NCI-H510A treated with DMSO at 0.1 percent for 48 hours (cell line): Measurements from ENCODE around the gene MRPL41.
"Not testable (repeated sequence)": the region's sequence is repeated elsewhere in the genome, so short reads cannot be mapped to it uniquely, and the experiment has no call there.

ENCODE experiments used
- DNase-seq: peaks from one replicate; lab custom pipeline; 2025; lab: John Stamatoyannopoulos, UW

Gene MRPL41

GRCh38 chr9:137582286-137582860 lies 30.7 kb downstream of the MRPL41 start:
- no peak for DNase-seq

- no peak for DNase-seq
Observed at GRCh38 chr9:137583347-137583746, 31.7 kb downstream of the MRPL41 start.

- DNase-seq: no peak
Observed at GRCh38 chr9:137583957-137584356, 32.3 kb downstream of the MRPL41 start.

DNA sequence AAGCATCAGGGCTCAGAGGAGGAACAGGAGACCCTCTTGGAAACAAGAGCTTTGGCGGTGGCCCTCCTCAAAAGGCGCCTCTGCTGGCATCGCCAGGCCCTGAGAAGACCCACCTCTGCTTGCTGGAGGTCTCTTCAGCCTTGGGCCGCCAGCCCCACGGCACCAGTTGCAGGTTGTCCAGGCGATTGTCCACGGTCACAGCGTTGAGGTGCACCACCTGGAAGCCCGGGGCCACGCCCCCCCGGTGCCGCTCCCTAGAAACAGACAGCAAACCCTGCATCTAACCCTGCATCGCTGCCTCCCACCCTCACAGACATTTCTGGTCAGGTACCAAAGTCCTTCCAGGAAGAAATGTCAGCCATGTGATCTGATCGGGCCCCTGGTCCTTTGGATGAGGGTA lies 35.2 kb downstream of the MRPL41 start:
- no peak for DNase-seq

GRCh38 chr9:137588311-137588710 lies 36.6 kb downstream of the MRPL41 start:
- DNase-seq: no peak

- DNase-seq: no peak
Observed at GRCh38 chr9:137588891-137589290, 37.2 kb downstream of the MRPL41 start.

DNA sequence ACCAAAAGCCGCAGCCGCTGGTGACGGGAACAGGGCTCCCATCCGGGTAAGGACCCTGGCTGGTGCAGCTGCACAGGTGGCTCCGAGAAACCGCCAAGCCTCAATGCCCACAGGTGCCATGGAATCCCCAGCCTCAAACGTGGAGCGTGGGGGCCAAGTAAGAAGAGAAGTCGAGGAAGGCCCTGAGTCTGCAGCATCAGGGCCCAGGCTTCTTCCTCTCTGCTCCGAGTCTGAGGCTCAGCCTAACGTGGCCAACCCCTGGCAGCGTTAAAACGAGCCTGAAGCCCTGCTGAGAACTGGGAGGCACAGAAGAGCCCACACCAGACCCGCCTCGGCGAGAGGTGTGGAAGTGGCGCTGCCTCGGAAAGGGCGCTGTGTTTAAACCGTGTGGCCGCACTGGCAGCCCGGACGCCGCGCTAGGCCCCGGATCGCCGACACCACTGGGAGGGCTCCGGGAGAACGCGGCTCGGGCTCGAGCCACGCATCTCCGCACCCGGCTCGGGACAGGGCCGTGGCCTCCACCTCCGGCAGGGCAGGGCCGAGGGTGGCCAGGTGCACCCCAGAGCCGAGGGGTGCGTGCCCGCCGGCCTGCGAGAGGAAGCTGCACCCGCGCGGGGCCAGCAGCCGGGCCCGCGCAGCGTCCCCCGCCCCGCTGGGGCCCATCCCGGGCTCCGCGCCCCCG lies 37.9 kb downstream of the MRPL41 start:
- no peak for DNase-seq

DNA sequence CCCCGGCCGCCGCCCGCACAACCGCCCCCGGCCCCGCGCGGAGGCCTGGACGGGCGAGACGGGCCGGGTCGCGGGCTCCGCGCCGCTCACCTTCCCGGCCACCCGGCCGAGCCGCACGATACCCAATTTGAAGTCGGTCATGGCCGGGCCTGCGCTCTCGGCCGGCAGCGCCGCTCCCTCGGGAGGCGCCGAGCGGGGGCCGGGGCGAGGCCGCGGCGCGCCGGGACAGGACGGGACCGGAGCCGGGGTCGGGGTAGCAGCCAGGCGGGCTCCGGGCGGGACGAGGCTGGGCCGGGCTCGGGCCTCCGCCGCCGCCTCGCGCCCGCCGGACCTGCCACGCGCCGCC lies 38.4 kb downstream of the MRPL41 start:
- DNase-seq: no peak

DNA sequence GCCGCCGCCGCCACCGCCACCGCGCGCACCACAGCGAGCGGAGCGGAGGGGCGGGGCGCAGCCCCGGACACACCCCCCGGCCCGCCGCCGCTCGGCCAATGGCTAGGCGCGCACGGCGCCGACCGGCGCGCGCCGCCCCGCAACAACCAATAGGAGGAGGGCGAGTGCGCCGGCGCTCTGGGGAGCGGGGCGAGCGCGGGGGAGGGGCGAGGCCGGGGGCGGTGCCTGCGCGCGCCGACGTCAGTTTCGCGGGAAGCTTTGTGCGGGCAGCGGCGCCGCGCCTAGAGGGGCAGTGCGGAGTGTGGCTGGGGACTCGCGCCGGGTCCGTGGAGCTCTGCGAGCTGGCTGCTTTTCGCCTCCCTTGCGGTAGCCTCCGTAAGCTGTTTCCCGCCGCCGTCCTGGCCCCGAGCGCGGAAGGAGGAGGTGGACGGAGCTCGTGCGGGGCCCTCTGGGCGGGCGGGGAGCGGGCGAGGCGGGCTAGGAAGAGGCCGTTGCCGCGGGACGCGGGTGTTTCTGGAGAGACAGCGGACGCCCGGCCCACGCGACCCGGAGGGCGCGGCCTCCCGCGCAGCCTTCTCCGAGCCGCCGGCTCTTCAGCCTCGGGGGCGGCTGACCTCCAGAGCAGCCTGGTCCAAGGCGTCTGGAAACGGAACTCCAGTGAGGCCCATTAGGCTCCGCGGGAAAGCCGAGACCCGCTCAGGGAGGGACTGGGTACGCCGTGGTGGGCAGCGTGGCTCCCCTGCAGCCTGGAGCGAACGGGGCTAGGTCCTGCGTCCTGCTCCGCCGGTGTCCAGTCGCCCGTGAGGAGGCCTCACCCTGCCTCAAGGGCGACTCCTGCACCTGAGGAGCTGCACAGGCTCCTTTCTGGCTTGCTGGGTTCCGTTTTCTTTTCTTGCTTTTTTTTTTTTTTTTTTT lies 39.0 kb downstream of the MRPL41 start, which contains the start of gene ZMYND19:
Gene ZMYND19, minus strand, starts transcription at position 44 of the 915 bp plus-strand sequence. CDS start 249 bp downstream, outside the sequence.
- DNase-seq: peak; percentile 91

DNA sequence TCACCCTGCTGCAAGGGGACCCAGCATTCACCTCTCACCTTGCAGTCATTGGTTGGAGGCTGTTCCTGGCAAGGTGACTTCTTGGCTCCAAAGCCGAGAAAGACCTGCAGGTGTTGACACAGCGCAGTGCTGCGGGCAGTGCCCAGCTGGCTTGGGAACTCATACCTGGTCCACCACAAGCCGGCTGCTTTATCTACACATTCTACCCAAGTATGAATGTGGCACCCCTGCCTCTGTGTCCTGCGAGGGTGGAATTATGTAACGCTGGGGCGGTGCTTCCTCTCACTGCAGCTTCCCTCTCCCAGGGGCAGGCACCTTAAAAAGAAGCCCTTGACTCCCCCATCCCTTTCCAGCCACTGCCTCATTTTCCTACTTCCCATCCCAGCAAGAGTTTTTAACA lies 41.1 kb downstream of the MRPL41 start:
- DNase-seq: no peak

DNA sequence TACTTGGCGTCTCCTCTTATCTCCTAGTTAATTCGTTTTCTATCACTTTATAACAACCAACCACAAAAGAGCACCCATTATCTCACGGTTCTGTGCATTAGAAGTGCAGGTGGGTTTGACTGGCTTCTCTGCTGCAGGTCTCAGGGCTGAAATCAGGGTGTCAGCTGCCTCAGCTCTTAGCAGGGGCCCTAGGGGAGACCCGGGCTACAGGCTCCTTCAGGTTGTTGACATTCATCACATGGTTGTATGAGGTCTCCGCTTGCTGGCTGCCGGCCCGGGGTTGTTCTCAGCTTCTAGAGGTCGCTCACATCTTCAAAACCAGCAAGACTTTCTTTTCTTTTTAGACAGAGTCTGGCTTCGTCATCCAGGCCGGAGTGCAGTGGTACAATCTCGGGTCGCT lies 41.5 kb downstream of the MRPL41 start:
- no peak for DNase-seq

DNA sequence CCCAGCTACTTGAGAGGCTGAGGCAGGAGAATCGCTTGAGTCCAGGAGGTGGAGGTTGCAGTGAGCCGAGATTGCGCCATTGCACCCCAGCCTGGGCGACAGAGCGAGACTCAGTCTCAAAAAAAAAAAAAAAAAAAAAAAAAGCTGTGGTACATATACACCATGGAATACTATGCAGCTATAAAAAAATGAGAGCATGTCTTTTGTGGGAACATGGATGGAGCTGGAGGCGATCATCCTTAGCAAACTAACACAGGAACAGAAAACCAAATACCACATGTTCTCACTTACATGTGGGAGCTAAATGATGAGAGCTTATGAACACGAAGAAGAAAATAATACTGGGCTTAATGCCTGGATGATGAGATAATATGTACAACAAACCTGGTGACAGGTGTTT lies 44.9 kb downstream of the MRPL41 start:
- DNase-seq: not testable (repeated sequence)

DNA sequence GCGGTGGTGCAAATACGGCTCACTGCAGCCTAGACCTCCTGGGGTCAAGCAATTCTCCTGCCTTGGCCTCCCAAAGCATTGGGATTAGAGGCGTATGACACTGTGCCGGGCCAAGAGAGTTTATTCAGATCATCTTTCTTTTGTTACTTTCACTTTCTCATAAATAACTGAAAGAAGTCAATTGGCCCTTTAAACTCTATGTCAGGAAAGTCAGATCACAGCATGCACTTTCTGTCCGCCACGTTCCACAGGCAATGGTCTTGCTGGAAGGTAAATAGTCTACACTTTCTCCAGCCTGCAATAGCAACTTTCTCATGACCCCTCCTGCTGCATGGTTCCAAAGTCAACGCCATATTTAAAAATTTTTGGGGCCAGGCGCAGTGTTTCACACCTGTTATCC lies 47.3 kb downstream of the MRPL41 start:
- DNase-seq: no peak
